ENCODE results near the gene ZNF878. TPM values are rescaled to one million over a fixed set of nuclear protein-coding genes. Genes with fewer than 3 reads are reported as not detected.

ZNF878 gene
- not detected in 5 replicates for total RNA-seq (2022; extraction: Qiagen RNA extraction)

DNA sequence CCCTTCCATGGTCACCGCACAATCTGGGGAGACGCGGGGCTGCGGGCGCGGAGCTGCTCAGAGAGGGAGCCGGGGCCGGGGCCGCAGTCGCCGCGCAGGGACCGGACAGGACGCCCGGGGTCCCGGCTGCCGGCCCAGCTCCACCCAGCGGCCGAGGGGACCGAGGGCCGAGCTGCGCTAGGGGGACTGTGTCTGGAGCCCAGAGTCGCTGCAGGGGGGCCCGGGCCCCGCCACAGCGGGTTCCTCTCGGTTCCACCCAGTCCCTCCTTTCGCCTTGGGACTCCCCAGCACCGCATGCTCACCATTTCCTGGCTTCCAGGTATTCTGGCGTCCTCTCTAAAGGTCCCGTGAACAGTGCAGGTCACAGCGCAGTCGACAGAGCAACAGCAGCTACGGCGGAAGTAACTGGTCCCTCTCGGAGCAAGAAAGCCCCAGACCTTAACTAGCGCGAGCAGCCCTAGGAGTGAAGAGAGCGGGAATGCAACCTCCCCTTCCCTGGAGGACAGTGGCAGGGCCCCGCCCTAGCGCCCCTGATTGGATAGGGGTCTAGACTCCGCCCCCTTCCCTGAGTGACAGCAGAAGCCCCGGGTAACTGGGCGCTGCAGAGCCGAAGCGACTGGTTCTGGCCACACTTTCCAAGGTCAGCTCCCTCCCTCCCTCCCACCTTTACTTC is at the start of gene ZNF878:
Gene ZNF878, minus strand, starts transcription at position 465 of the 673 bp plus-strand sequence. Its CDS starts 160 bp downstream, at position 305.

GRCh38 chr19:12064590-12065538 is 12.1 kb upstream of the ZNF878 start, which contains the start of gene ZNF844:
Gene ZNF844 (plus strand): TSS chr19:12064731. CDS start chr19:12064874, 143 bp downstream.

DNA sequence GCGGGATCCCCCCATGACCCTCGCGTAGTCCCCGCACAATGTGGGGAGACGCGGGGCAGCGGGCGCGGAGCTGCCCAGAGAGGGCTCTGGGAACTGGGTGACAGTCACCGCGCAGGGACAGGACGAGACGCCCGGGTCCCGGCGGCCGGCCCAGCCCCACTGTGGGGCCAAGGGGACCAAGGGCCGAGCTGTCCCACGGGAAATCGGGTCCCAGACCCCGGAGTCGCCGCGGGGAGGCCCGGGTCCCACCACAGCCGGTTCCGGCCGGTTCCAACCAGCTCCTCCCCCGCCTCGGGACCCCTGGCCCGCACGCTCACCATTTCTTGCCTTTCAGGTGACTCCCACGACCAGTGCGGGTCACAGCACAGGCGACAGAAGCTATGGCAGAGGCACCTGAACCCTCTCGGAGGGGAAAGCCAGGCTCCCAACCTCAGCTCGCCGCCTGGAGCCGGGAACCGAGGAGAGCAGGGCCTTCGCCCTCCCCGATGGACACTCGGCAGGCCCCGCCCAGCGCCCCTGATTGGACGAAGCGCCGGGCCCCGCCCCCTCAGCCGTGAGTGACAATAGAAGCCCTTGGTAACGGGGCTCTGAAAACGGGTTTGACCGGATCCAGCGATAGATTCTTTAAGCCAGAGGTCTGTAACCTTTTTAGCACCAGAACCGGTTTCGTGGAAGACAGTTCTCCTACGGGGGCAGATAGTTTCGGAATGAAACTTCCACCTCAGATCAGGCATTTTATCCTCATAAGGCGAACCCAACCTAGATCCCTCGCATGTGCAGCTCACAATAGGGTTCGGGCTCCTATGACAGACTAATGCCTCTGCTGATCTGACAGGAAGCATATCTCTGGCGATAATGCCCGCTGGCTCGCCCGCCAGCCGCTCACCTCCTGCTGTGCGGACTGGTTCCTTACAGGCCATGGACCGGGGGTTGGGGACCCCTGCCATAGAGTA is 17.3 kb downstream of the ZNF878 start, which contains the start of gene ZNF433:
Gene ZNF433, minus strand, starts transcription at position 460 of the 953 bp plus-strand sequence. Its CDS starts 140 bp downstream, at position 320.

Other genes with a start within 250 kb of the ZNF878 start
- 0.02 TPM in 1 of 5 replicates, not detected in the others for gene ZNF440, start 238.7 kb downstream of the ZNF878 start, total RNA-seq (2022; extraction: Qiagen RNA extraction)
- not detected in 5 replicates for gene ZNF439, start 204.2 kb downstream of the ZNF878 start, total RNA-seq (2022; extraction: Qiagen RNA extraction)
- not detected in 5 replicates for gene ZNF69, start 165.2 kb downstream of the ZNF878 start, total RNA-seq (2022; extraction: Qiagen RNA extraction)
- gene ZNF700, start 127.9 kb downstream of the ZNF878 start, total RNA-seq (2022; extraction: Qiagen RNA extraction): 0.19 to 0.30 TPM (median 0.27 TPM) in 5 replicates
- not detected in 5 replicates for gene ZNF763, start 87.9 kb downstream of the ZNF878 start, total RNA-seq (2022; extraction: Qiagen RNA extraction)
- not detected in 5 replicates for gene ZNF433, start 17.3 kb downstream of the ZNF878 start, total RNA-seq (2022; extraction: Qiagen RNA extraction)
- gene ZNF844, start 11.8 kb upstream of the ZNF878 start, total RNA-seq (2022; extraction: Qiagen RNA extraction): not detected in 5 replicates
- gene ZNF20, start 87.4 kb upstream of the ZNF878 start, total RNA-seq (2022; extraction: Qiagen RNA extraction): not detected in 5 replicates
- gene ZNF625, start 103.8 kb upstream of the ZNF878 start, total RNA-seq (2022; extraction: Qiagen RNA extraction): not detected in 5 replicates
- 0.98 to 1.8 TPM (median 1.2 TPM) in 5 replicates for gene ZNF136, start 110.1 kb upstream of the ZNF878 start, total RNA-seq (2022; extraction: Qiagen RNA extraction)
- 0.46 to 0.93 TPM (median 0.81 TPM) in 5 replicates for gene ZNF44, start 241.9 kb upstream of the ZNF878 start, total RNA-seq (2022; extraction: Qiagen RNA extraction)